Omental fat pad (tissue), 4 donors: ENCODE measurements around the gene RBM19. TPM values are rescaled to one million over a fixed set of nuclear protein-coding genes. Genes with fewer than 3 reads are reported as not detected.
A peak's percentile ranks its signal among the peaks of the same experiment; 100 is the strongest.

Source experiments
- ATAC-seq: fragments of 150-250 bp; one replicate; pipeline ENCODE4 v1.9.1; 2016; ENCODE audit warnings: mild to moderate bottlenecking, moderate library complexity; ENCODE audit not compliant: low FRiP score
- DNase-seq: peaks from one replicate; pipeline ENCODE4 v3.0.0-alpha.2; 2019; ENCODE audit warnings: low spot score
- CTCF ChIP-seq, 3 donors: fragments of 450-650 bp; IDR thresholded peaks; one replicate each; pipeline ENCODE4 v1.5.1; 2016 to 2017; ENCODE audit warnings: antibody characterized with exemption in 3 of 3, mild to moderate bottlenecking in 3 of 3, moderate library complexity in 2 of 3
- total RNA-seq, 4 donors: library from RNA; depleted of rRNA; stranded (reverse); fragments of >200 nt; gene quantifications; one replicate each; pipeline ENCODE4 v1.1.0, GENCODE V29; 2016

RBM19 gene
- total RNA-seq, 4 donors from 2014 or later: 24.3 to 41.6 (median 28.7) TPM

- ATAC-seq (no peak), DNase-seq (no peak)
- TF ChIP-seq CTCF (IDR thresholded peaks at IDR 0.05): no peak
Observed at GRCh38 chr12:113891167-113891692, 74.9 kb downstream of the RBM19 start.

GRCh38 chr12:113889891-113890581 is 76.1 kb downstream of the RBM19 start:
- DNase-seq (no peak), ATAC-seq (peak; percentile 50)
- TF ChIP-seq CTCF (IDR thresholded peaks at IDR 0.05): no peak

- DNase-seq: no peak
- TF ChIP-seq CTCF (IDR thresholded peaks at IDR 0.05): no peak
Observed at GRCh38 chr12:113889076-113889475, 77.0 kb downstream of the RBM19 start.

GRCh38 chr12:113888435-113888834 is 77.7 kb downstream of the RBM19 start:
- no peak for TF ChIP-seq CTCF (IDR thresholded peaks at IDR 0.05)
- ATAC-seq (no peak), DNase-seq (no peak)

More at GRCh38 chr12:113889076-113889475, 77.0 kb downstream of the RBM19 start:
- ATAC-seq: no peak

GRCh38 chr12:113887906-113888305 is 78.2 kb downstream of the RBM19 start:
- ATAC-seq (no peak), DNase-seq (no peak)
- no peak for TF ChIP-seq CTCF (IDR thresholded peaks at IDR 0.05)

- DNase-seq (no peak), ATAC-seq (no peak)
Observed at GRCh38 chr12:113886721-113887120, 79.4 kb downstream of the RBM19 start.

More at GRCh38 chr12:113886721-113887120, 79.4 kb downstream of the RBM19 start:
- no peak for TF ChIP-seq CTCF (IDR thresholded peaks at IDR 0.05)
